ENCODE measurements around the gene MTMR3. TPM values are rescaled to one million over a fixed set of nuclear protein-coding genes. Genes with fewer than 3 reads are reported as not detected.

The MTMR3 gene
- total RNA-seq, 6 donors from 2014 or later: 50.3 to 117 (median 70.9) TPM

DNA sequence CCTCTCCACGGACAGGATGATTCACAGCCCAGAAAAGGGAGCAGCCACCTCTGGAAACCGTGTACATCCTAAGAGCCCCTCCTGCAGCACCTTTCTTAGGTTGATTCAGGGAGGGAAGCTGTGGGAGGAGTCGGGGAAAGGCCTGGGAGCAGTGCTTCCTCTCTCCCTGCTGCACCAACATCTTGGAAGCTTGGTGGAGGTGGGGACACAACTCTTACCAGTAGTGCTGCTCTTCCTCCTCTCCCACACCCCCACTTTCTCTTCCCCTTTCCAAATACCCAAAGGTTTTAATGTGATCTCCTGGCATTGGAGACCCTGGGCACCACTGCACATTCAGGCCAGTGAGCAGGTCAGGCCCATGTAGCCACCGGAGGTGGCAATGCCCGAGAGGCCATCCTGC lies 150.9 kb downstream of the MTMR3 start:
- ATAC-seq (ENCODE audit: low FRiP score in 2 of 2) (peak in 1 of 2 donors; percentile 27), DNase-seq (no peak)
- no peaks in the 10 kb centered on the region for H3K9me3 ChIP-seq
- H3K4me1 ChIP-seq: peaks cover 0 to 7% (median 0%) of the 10 kb centered on the region in 4 donors
- H3K27me3 ChIP-seq: no peaks in the 10 kb centered on the region
- no peak overlapping the region for H3K4me3 ChIP-seq
- H3K27ac ChIP-seq: no peak overlapping the region
- TF ChIP-seq POLR2A (IDR thresholded peaks at IDR 0.05) (no peak), EP300 (IDR thresholded peaks at IDR 0.05) (no peak), POLR2AphosphoS5 (IDR thresholded peaks at IDR 0.05) (no peak)
- TF ChIP-seq, protein P1, sequence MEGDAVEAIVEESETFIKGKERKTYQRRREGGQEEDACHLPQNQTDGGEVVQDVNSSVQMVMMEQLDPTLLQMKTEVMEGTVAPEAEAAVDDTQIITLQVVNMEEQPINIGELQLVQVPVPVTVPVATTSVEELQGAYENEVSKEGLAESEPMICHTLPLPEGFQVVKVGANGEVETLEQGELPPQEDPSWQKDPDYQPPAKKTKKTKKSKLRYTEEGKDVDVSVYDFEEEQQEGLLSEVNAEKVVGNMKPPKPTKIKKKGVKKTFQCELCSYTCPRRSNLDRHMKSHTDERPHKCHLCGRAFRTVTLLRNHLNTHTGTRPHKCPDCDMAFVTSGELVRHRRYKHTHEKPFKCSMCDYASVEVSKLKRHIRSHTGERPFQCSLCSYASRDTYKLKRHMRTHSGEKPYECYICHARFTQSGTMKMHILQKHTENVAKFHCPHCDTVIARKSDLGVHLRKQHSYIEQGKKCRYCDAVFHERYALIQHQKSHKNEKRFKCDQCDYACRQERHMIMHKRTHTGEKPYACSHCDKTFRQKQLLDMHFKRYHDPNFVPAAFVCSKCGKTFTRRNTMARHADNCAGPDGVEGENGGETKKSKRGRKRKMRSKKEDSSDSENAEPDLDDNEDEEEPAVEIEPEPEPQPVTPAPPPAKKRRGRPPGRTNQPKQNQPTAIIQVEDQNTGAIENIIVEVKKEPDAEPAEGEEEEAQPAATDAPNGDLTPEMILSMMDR (IDR thresholded peaks at IDR 0.05): no peak
- 67 to 72% methylated on average over 4 to 5 of the region's 5 CpGs for WGBS, 2 donors
- H3K36me3 ChIP-seq: peaks cover 0 to 9% (median 0%) of the 10 kb centered on the region in 4 donors

DNA sequence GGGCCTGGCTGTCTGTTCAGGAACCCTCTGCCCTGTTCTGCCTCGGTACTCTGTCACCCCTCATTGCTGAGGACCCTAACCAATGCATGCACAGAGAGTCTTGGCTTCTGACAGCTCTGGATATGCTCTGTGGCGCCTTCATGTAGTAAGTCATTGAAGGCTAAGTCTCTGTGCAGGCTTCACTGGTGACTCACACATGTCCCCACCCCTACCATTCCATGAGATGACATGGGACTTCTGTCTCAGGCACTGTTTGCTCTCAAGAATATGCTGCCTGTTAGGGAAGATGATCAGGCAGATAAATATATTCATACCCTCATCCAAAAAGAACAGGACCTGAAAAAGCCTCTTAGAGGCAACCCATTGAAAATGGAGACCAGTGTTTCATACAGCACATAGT lies 153.7 kb downstream of the MTMR3 start:
- Histone ChIP-seq H3K4me3 (no peak overlapping the region), H3K4me1 (peaks cover 0 to 7% (median 0%) of the 10 kb centered on the region in 4 donors), H3K27ac (no peak overlapping the region), H3K9me3 (no peaks in the 10 kb centered on the region), H3K27me3 (no peaks in the 10 kb centered on the region), H3K36me3 (no peaks in the 10 kb centered on the region)
- TF ChIP-seq, protein P1 (IDR thresholded peaks at IDR 0.05): no peak
- TF ChIP-seq EP300 (IDR thresholded peaks at IDR 0.05) (no peak), POLR2AphosphoS5 (IDR thresholded peaks at IDR 0.05) (no peak), POLR2A (IDR thresholded peaks at IDR 0.05) (no peak)
- ATAC-seq (ENCODE audit: low FRiP score in 2 of 2) (no peak), DNase-seq (no peak)
- WGBS, 2 donors: 86% methylated on average over 2 of the region's 2 CpGs; no CpG with 5 or more reads in 1 of the 2 donors

GRCh38 chr22:30038219-30038618 lies 155.2 kb downstream of the MTMR3 start:
- Histone ChIP-seq H3K4me1 (peaks cover 0 to 7% (median 0%) of the 10 kb centered on the region in 4 donors), H3K4me3 (no peak overlapping the region), H3K36me3 (no peaks in the 10 kb centered on the region), H3K27ac (no peak overlapping the region), H3K9me3 (no peaks in the 10 kb centered on the region), H3K27me3 (no peaks in the 10 kb centered on the region)
- DNase-seq: no peak
- TF ChIP-seq, protein P1 (IDR thresholded peaks at IDR 0.05): no peak
- TF ChIP-seq POLR2AphosphoS5 (IDR thresholded peaks at IDR 0.05): no peak
- no peak for TF ChIP-seq POLR2A (IDR thresholded peaks at IDR 0.05)
- TF ChIP-seq EP300 (IDR thresholded peaks at IDR 0.05): no peak
- peak in 1 of 2 donors; percentile 71 for ATAC-seq (ENCODE audit: low FRiP score in 2 of 2)
- WGBS, 2 donors: 51 to 68% methylated on average over 3 of the region's 3 CpGs

GRCh38 chr22:30040499-30041260 lies 157.7 kb downstream of the MTMR3 start:
- 77 to 79% methylated on average over 9 to 11 of the region's 11 CpGs for WGBS, 2 donors
- TF ChIP-seq, protein P1 (IDR thresholded peaks at IDR 0.05): no peak
- TF ChIP-seq POLR2A (IDR thresholded peaks at IDR 0.05): no peak
- TF ChIP-seq POLR2AphosphoS5 (IDR thresholded peaks at IDR 0.05): no peak
- TF ChIP-seq EP300 (IDR thresholded peaks at IDR 0.05): no peak

More at GRCh38 chr22:30040499-30041260, 157.7 kb downstream of the MTMR3 start:
- Histone ChIP-seq H3K27me3 (no peaks in the 10 kb centered on the region), H3K4me3 (no peak overlapping the region), H3K4me1 (peaks cover 0 to 18% (median 6%) of the 10 kb centered on the region in 4 donors), H3K9me3 (no peaks in the 10 kb centered on the region), H3K27ac (no peak overlapping the region), H3K36me3 (no peaks in the 10 kb centered on the region)
- no peak for DNase-seq
- ATAC-seq (ENCODE audit: low FRiP score in 2 of 2): no peak
